ENCODE data around the gene DPP6. TPM values are rescaled to one million over a fixed set of nuclear protein-coding genes. Genes with fewer than 3 reads are reported as not detected.

The DPP6 gene
- total and polyA plus RNA-seq, 2 experiments from 2014 or later, result not detected

DNA sequence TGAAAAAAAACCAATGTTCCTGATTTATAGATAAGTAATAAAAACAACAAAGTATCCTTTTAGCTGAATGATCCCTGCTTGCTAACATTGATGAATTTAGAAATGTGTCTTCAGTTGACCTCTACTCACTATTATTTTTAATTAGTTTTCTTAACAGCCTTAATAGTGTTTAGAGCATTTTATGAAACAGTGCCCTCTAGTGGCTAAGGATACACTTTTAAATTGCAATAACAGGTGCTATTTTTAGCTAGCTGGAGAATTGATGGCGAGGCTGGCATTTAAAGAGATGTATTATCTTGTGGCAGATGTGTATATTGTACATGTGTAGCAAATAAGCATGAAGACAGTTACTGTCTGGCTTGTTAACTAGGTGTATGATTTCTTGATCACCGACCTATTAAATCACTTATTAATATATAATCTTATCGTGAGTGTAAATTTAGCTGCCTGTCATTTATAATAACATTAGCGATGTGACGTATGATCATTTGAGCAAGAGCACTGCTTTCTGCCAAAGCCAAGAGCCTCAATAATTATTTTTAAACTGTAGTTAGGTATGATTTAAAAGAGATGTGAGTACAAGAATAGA, 451.9 kb downstream of the DPP6 start:
- no peaks in the 10 kb centered on the region for H3K4me1 ChIP-seq (ENCODE audit: insufficient read depth)
- no peak overlapping the region for H3K4me3 ChIP-seq
- no peaks in the 10 kb centered on the region for H3K79me2 ChIP-seq (replicated peaks; ENCODE audit: insufficient read depth)
- no peak overlapping the region for H3K27ac Mint-ChIP-seq
- no peak overlapping the region for H3K4me3 Mint-ChIP-seq
- DNase-seq (ENCODE audit: low spot score), result peak; percentile 68
- no peaks in the 10 kb centered on the region for H3K27me3 Mint-ChIP-seq (ENCODE audit: insufficient read depth, low read depth, poor library complexity)
- TF ChIP-seq, protein P1, sequence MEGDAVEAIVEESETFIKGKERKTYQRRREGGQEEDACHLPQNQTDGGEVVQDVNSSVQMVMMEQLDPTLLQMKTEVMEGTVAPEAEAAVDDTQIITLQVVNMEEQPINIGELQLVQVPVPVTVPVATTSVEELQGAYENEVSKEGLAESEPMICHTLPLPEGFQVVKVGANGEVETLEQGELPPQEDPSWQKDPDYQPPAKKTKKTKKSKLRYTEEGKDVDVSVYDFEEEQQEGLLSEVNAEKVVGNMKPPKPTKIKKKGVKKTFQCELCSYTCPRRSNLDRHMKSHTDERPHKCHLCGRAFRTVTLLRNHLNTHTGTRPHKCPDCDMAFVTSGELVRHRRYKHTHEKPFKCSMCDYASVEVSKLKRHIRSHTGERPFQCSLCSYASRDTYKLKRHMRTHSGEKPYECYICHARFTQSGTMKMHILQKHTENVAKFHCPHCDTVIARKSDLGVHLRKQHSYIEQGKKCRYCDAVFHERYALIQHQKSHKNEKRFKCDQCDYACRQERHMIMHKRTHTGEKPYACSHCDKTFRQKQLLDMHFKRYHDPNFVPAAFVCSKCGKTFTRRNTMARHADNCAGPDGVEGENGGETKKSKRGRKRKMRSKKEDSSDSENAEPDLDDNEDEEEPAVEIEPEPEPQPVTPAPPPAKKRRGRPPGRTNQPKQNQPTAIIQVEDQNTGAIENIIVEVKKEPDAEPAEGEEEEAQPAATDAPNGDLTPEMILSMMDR (conservative IDR thresholded peaks at IDR 0.05; ENCODE audit: low read depth in 2 of 2), result peak in 1 of 2 experiments; percentile 78; a peak in 3 of 4 replicates
- no peak for TF ChIP-seq POLR2AphosphoS5 (IDR thresholded peaks at IDR 0.05; ENCODE audit: low read depth)
- H3K27me3 ChIP-seq (ENCODE audit: insufficient read depth), result no peaks in the 10 kb centered on the region
- H3K9me3 Mint-ChIP-seq, result peaks cover 30% of the 10 kb centered on the region
- peaks cover 6% of the 10 kb centered on the region for H3K36me3 ChIP-seq (ENCODE audit: insufficient read depth)
- H2AFZ ChIP-seq, result no peak overlapping the region
- H3K9me2 ChIP-seq (ENCODE audit: insufficient read depth), result no peaks in the 10 kb centered on the region
- H3K27ac ChIP-seq (ENCODE audit: low read depth), result no peak overlapping the region
- no peak overlapping the region for H3K4me2 ChIP-seq
- no peaks in the 10 kb centered on the region for H3F3A ChIP-seq (replicated peaks; ENCODE audit: low read depth)
- ATAC-seq, result no peak; the same call in 1 of the 3 replicates
- 0 out of 3 replicates have a peak, but pooled peaks cover 2% of the 10 kb centered on the region for H3K4me1 Mint-ChIP-seq
- H4K20me1 ChIP-seq (replicated peaks; ENCODE audit: insufficient read depth), result no peaks in the 10 kb centered on the region
- H3K36me3 Mint-ChIP-seq (ENCODE audit: low read depth), result peaks cover 18% of the 10 kb centered on the region; the same call in 2 of the 3 replicates

DNA sequence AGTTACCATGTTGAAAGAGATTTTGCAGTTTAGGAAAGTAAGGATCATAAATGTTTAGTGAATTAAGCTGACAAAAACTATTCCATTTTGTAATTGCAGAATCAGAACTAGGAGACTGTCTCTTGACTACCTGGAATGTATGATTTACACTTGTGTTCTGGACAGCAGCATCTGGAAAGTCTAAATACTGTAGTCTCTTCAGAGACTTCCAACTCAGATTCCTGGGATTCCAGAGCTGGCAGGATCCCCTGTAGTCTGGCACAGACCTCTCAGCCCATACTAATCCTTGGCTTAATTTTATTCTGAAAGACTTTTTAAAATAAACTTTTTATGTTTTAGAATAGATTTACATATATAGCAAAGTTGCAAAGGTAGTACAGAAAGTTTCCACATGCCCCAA, 452.7 kb downstream of the DPP6 start:
- Histone ChIP-seq H3K4me2 (no peak overlapping the region), H3K4me1 (ENCODE audit: insufficient read depth) (no peaks in the 10 kb centered on the region), H3K27me3 (ENCODE audit: insufficient read depth) (no peaks in the 10 kb centered on the region), H3K27ac (ENCODE audit: low read depth) (no peak overlapping the region), H3K79me2 (replicated peaks; ENCODE audit: insufficient read depth) (no peaks in the 10 kb centered on the region), H3F3A (replicated peaks; ENCODE audit: low read depth) (no peaks in the 10 kb centered on the region), H3K9me2 (ENCODE audit: insufficient read depth) (no peaks in the 10 kb centered on the region), H4K20me1 (replicated peaks; ENCODE audit: insufficient read depth) (no peaks in the 10 kb centered on the region), H3K36me3 (ENCODE audit: insufficient read depth) (peaks cover 6% of the 10 kb centered on the region), H2AFZ (no peak overlapping the region), H3K4me3 (no peak overlapping the region)
- 0 out of 3 replicates have a peak, but pooled peaks cover 2% of the 10 kb centered on the region for H3K4me1 Mint-ChIP-seq
- DNase-seq (ENCODE audit: low spot score), result no peak
- no peaks in the 10 kb centered on the region for H3K27me3 Mint-ChIP-seq (ENCODE audit: insufficient read depth, low read depth, poor library complexity)
- H3K36me3 Mint-ChIP-seq (ENCODE audit: low read depth), result peaks cover 18% of the 10 kb centered on the region; the same call in 2 of the 3 replicates
- TF ChIP-seq, protein P2, sequence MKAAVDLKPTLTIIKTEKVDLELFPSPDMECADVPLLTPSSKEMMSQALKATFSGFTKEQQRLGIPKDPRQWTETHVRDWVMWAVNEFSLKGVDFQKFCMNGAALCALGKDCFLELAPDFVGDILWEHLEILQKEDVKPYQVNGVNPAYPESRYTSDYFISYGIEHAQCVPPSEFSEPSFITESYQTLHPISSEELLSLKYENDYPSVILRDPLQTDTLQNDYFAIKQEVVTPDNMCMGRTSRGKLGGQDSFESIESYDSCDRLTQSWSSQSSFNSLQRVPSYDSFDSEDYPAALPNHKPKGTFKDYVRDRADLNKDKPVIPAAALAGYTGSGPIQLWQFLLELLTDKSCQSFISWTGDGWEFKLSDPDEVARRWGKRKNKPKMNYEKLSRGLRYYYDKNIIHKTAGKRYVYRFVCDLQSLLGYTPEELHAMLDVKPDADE (IDR thresholded peaks at IDR 0.05), result no peak
- TF ChIP-seq ZNF331 (CRISPR knock-in tag; IDR thresholded peaks at IDR 0.05; ENCODE audit: low read depth), result no peak
- no peak for TF ChIP-seq POLR2AphosphoS5 (IDR thresholded peaks at IDR 0.05; ENCODE audit: low read depth)
- TF ChIP-seq CREB1 (CRISPR knock-in tag; IDR thresholded peaks at IDR 0.05; ENCODE audit: low read depth), result no peak
- TF ChIP-seq JUNB (IDR thresholded peaks at IDR 0.05; ENCODE audit: unreplicated experiment), result no peak
- ATAC-seq, result no peak
- no peak overlapping the region for H3K4me3 Mint-ChIP-seq
- peaks cover 31% of the 10 kb centered on the region for H3K9me3 Mint-ChIP-seq
- H3K27ac Mint-ChIP-seq, result no peak overlapping the region

DNA sequence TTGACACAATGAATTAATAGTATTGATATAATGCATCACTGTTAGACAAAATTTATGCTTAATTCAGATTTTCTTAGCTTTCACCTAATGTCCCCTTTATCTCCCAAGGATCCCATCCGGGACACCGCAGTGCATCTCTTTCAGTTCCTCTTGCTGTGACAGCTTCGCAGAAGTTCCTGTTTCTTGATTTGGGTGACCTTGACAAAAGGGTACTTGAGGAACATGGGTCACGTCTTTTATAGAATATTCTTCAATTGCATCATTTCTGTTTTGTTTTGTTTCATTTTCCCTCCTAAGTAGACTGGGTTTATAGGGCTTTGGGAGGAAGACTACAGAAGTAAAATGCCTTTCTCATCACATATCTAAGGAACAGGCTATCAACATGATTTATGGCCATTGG, 453.2 kb downstream of the DPP6 start:
- no peak overlapping the region for H3K4me3 ChIP-seq
- no peak for DNase-seq (ENCODE audit: low spot score)
- H3K9me2 ChIP-seq (ENCODE audit: insufficient read depth), result no peaks in the 10 kb centered on the region
- H3K4me2 ChIP-seq, result no peak overlapping the region
- 0 out of 3 replicates have a peak, but pooled peaks cover 2% of the 10 kb centered on the region for H3K4me1 Mint-ChIP-seq
- no peaks in the 10 kb centered on the region for H3F3A ChIP-seq (replicated peaks; ENCODE audit: low read depth)
- H3K27ac ChIP-seq (ENCODE audit: low read depth), result no peak overlapping the region
- H3K79me2 ChIP-seq (replicated peaks; ENCODE audit: insufficient read depth), result no peaks in the 10 kb centered on the region
- ATAC-seq, result no peak
- no peak overlapping the region for H2AFZ ChIP-seq
- no peaks in the 10 kb centered on the region for H3K4me1 ChIP-seq (ENCODE audit: insufficient read depth)
- H3K36me3 ChIP-seq (ENCODE audit: insufficient read depth), result peaks cover 6% of the 10 kb centered on the region
- no peaks in the 10 kb centered on the region for H4K20me1 ChIP-seq (replicated peaks; ENCODE audit: insufficient read depth)
- H3K27me3 Mint-ChIP-seq (ENCODE audit: insufficient read depth, low read depth, poor library complexity), result no peaks in the 10 kb centered on the region
- no peak overlapping the region for H3K4me3 Mint-ChIP-seq
- H3K27ac Mint-ChIP-seq, result no peak overlapping the region
- peaks cover 16% of the 10 kb centered on the region; the same call in 2 of the 3 replicates for H3K36me3 Mint-ChIP-seq (ENCODE audit: low read depth)
- H3K27me3 ChIP-seq (ENCODE audit: insufficient read depth), result no peaks in the 10 kb centered on the region
- peaks cover 27% of the 10 kb centered on the region for H3K9me3 Mint-ChIP-seq
- TF ChIP-seq ZNF331 (CRISPR knock-in tag; IDR thresholded peaks at IDR 0.05; ENCODE audit: low read depth) (no peak), EZH2phosphoT487 (IDR thresholded peaks at IDR 0.05; ENCODE audit: unreplicated experiment) (no peak), POLR2AphosphoS5 (IDR thresholded peaks at IDR 0.05; ENCODE audit: low read depth) (no peak), STAT1 (IDR thresholded peaks at IDR 0.05; ENCODE audit: unreplicated experiment) (no peak)
- TF ChIP-seq, protein P3, sequence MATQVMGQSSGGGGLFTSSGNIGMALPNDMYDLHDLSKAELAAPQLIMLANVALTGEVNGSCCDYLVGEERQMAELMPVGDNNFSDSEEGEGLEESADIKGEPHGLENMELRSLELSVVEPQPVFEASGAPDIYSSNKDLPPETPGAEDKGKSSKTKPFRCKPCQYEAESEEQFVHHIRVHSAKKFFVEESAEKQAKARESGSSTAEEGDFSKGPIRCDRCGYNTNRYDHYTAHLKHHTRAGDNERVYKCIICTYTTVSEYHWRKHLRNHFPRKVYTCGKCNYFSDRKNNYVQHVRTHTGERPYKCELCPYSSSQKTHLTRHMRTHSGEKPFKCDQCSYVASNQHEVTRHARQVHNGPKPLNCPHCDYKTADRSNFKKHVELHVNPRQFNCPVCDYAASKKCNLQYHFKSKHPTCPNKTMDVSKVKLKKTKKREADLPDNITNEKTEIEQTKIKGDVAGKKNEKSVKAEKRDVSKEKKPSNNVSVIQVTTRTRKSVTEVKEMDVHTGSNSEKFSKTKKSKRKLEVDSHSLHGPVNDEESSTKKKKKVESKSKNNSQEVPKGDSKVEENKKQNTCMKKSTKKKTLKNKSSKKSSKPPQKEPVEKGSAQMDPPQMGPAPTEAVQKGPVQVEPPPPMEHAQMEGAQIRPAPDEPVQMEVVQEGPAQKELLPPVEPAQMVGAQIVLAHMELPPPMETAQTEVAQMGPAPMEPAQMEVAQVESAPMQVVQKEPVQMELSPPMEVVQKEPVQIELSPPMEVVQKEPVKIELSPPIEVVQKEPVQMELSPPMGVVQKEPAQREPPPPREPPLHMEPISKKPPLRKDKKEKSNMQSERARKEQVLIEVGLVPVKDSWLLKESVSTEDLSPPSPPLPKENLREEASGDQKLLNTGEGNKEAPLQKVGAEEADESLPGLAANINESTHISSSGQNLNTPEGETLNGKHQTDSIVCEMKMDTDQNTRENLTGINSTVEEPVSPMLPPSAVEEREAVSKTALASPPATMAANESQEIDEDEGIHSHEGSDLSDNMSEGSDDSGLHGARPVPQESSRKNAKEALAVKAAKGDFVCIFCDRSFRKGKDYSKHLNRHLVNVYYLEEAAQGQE (IDR thresholded peaks at IDR 0.05; ENCODE audit: unreplicated experiment), result no peak
- TF ChIP-seq, protein P2 (IDR thresholded peaks at IDR 0.05), result no peak
